Measurements from ENCODE around the gene SNRK.

Gene SNRK

GRCh38 chr3:43378066-43378935 is 92.0 kb downstream of the SNRK start:
- no peaks in the 10 kb centered on the region for H3K9me2 ChIP-seq (replicated peaks; ENCODE audit: low read depth, low read length)
- H2AFZ ChIP-seq (ENCODE audit: low read length) = no peak overlapping the region
- no peaks in the 10 kb centered on the region for H3K79me2 ChIP-seq (ENCODE audit: insufficient read depth, low read length)
- no peak overlapping the region for H3K4me3 ChIP-seq (ENCODE audit: low read length, poor library complexity, severe bottlenecking)
- H3F3A ChIP-seq (ENCODE audit: low read depth) = no peaks in the 10 kb centered on the region
- no peaks in the 10 kb centered on the region for H3K9me3 ChIP-seq (ENCODE audit: insufficient read depth, low read depth, low read length)
- H3K27me3 ChIP-seq (ENCODE audit: insufficient read depth, low read length, poor library complexity, severe bottlenecking) = no peaks in the 10 kb centered on the region
- no peaks in the 10 kb centered on the region for H4K20me1 ChIP-seq (ENCODE audit: insufficient read depth, low read length, poor library complexity, severe bottlenecking)
- H3K4me1 ChIP-seq (ENCODE audit: insufficient read depth, low read length, poor library complexity, severe bottlenecking) = no peaks in the 10 kb centered on the region
- H3K4me2 ChIP-seq (ENCODE audit: low read depth, low read length, poor library complexity, severe bottlenecking) = no peak overlapping the region
- no peak overlapping the region for H3K9ac ChIP-seq (ENCODE audit: low read depth, low read length, poor library complexity, severe bottlenecking)
- TF ChIP-seq EZH2phosphoT487 (IDR thresholded peaks at IDR 0.05; ENCODE audit: borderline replicate concordance) = no peak
- TF ChIP-seq, protein P1, sequence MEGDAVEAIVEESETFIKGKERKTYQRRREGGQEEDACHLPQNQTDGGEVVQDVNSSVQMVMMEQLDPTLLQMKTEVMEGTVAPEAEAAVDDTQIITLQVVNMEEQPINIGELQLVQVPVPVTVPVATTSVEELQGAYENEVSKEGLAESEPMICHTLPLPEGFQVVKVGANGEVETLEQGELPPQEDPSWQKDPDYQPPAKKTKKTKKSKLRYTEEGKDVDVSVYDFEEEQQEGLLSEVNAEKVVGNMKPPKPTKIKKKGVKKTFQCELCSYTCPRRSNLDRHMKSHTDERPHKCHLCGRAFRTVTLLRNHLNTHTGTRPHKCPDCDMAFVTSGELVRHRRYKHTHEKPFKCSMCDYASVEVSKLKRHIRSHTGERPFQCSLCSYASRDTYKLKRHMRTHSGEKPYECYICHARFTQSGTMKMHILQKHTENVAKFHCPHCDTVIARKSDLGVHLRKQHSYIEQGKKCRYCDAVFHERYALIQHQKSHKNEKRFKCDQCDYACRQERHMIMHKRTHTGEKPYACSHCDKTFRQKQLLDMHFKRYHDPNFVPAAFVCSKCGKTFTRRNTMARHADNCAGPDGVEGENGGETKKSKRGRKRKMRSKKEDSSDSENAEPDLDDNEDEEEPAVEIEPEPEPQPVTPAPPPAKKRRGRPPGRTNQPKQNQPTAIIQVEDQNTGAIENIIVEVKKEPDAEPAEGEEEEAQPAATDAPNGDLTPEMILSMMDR (conservative IDR thresholded peaks at IDR 0.05; ENCODE audit: low read length) = peak; percentile 90
- H3K36me3 ChIP-seq (ENCODE audit: insufficient read depth, low read length) = no peaks in the 10 kb centered on the region

GRCh38 chr3:43379343-43379742 is 93.0 kb downstream of the SNRK start:
- no peak overlapping the region for H3K4me3 ChIP-seq (ENCODE audit: low read length, poor library complexity, severe bottlenecking)
- no peak for TF ChIP-seq EZH2phosphoT487 (IDR thresholded peaks at IDR 0.05; ENCODE audit: borderline replicate concordance)
- TF ChIP-seq, protein P1 (conservative IDR thresholded peaks at IDR 0.05; ENCODE audit: low read length) = no peak
- H2AFZ ChIP-seq (ENCODE audit: low read length) = no peak overlapping the region
- H4K20me1 ChIP-seq (ENCODE audit: insufficient read depth, low read length, poor library complexity, severe bottlenecking) = no peaks in the 10 kb centered on the region
- no peak overlapping the region for H3K4me2 ChIP-seq (ENCODE audit: low read depth, low read length, poor library complexity, severe bottlenecking)
- H3K79me2 ChIP-seq (ENCODE audit: insufficient read depth, low read length) = no peaks in the 10 kb centered on the region
- H3K9ac ChIP-seq (ENCODE audit: low read depth, low read length, poor library complexity, severe bottlenecking) = no peak overlapping the region
- H3K9me3 ChIP-seq (ENCODE audit: insufficient read depth, low read depth, low read length) = no peaks in the 10 kb centered on the region
- H3K27me3 ChIP-seq (ENCODE audit: insufficient read depth, low read length, poor library complexity, severe bottlenecking) = no peaks in the 10 kb centered on the region
- no peaks in the 10 kb centered on the region for H3F3A ChIP-seq (ENCODE audit: low read depth)
- H3K4me1 ChIP-seq (ENCODE audit: insufficient read depth, low read length, poor library complexity, severe bottlenecking) = no peaks in the 10 kb centered on the region
- H3K36me3 ChIP-seq (ENCODE audit: insufficient read depth, low read length) = no peaks in the 10 kb centered on the region
- H3K9me2 ChIP-seq (replicated peaks; ENCODE audit: low read depth, low read length) = no peaks in the 10 kb centered on the region

GRCh38 chr3:43388175-43388574 is 101.8 kb downstream of the SNRK start:
- Histone ChIP-seq H3K4me1 (ENCODE audit: insufficient read depth, low read length, poor library complexity, severe bottlenecking) (peaks cover 42% of the 10 kb centered on the region), H3K79me2 (ENCODE audit: insufficient read depth, low read length) (no peaks in the 10 kb centered on the region), H2AFZ (ENCODE audit: low read length) (no peak overlapping the region), H4K20me1 (ENCODE audit: insufficient read depth, low read length, poor library complexity, severe bottlenecking) (no peaks in the 10 kb centered on the region), H3F3A (ENCODE audit: low read depth) (0 out of 2 replicates have a peak, but pooled peaks cover 2% of the 10 kb centered on the region), H3K9me3 (ENCODE audit: insufficient read depth, low read depth, low read length) (no peaks in the 10 kb centered on the region; the same call in 1 of the 2 replicates), H3K9ac (ENCODE audit: low read depth, low read length, poor library complexity, severe bottlenecking) (peak overlapping the region; percentile 30), H3K9me2 (replicated peaks; ENCODE audit: low read depth, low read length) (no peaks in the 10 kb centered on the region), H3K4me3 (ENCODE audit: low read length, poor library complexity, severe bottlenecking) (no peak overlapping the region), H3K27me3 (ENCODE audit: insufficient read depth, low read length, poor library complexity, severe bottlenecking) (no peaks in the 10 kb centered on the region), H3K36me3 (ENCODE audit: insufficient read depth, low read length) (no peaks in the 10 kb centered on the region), H3K4me2 (ENCODE audit: low read depth, low read length, poor library complexity, severe bottlenecking) (peak overlapping the region; percentile 61)
- TF ChIP-seq, protein P1 (conservative IDR thresholded peaks at IDR 0.05; ENCODE audit: low read length) = no peak
- no peak for TF ChIP-seq EZH2phosphoT487 (IDR thresholded peaks at IDR 0.05; ENCODE audit: borderline replicate concordance)
